ENCODE measurements around the gene GPR135.

Gene GPR135

DNA sequence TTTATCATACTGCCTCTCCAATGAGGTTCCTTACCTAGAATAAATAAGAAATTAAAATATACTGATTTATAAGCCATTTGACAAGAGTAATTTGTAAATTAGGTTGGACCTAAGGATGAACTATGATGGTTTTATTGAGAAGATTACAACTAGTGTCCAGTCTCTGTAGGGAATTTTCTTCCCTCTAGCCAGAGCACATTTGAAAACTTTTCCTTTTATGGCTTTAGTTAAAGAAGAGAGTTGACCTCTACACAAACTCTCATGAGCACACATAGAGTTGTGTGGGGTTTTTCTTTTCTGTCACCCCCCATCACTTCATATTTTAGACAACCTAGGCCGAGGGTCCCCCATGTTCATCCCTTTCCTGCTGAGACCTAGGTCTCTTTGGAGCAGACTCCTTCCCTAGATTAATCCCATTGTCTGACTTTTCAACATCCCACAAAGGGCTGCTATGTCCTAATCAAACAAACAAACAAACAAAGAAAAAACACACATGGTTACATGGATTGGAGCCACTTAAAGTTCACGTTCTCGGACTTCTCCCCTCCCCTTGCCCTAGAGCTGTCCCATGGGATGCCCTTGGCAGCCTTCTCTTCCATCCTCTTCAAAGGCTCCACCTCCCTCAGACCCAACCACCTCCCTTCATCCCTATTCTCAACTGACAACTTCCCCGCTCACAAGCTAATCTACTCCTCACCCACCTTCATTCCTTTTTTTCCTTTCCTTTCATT is 40.7 kb downstream of the GPR135 start:
- no peak for DNase-seq (ENCODE audit: low read depth)

DNA sequence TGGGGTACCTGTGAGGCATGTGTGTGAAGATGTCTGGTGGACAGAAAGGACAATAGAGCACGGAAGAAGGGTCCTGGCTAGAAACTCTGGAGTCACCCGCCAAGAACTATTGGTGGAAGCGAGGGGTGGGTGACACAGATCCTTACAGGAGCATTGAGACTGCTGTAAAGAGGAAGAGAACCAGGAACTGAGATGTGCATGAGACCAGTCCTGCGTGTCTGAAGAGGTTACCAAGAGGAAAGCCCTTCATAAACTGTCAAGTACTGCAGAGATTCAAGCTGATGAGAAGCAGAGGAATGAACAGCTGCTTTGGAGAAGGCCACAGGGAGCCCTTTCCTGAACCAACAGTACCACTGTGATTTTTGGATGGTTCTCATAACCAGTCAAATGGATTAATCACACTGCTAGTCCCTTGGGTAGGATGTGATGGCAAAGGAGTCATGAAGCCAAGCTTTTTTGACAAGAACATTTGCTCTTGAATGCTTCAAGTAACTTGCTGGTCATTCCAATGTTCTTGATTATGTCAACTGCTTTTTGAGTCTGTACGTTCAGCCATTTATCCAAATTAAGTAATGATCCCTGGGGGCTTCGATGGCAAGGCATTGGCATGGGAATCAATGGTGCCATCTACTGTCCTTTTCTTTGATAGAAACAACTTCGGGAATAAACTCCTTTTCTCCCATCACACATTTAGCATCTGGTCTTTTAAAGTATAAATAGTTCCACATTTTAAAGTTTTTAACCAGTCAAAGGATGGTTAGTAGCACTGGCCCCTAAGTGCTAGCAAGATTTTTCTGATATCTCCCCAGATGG is 42.9 kb downstream of the GPR135 start:
- DNase-seq (ENCODE audit: low read depth) = no peak

DNA sequence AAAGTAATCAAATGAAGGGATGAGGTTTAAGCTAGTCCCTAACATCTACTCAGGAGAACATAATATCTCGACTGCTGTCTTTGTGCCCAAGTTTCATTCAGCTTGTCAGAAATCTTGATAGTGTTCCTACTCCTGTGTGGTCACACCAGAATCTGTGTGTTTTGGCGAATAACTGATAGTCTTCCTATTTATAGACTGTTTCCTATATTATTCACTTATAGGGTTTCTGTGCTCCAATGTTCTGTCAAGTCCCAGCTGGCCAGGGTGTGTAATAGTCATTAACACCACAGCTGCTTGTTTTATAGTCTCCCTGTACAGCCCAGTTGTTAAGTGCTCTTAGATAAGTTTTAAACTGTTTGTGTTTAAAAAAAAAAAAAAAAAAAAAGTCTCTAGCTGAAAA is 45.9 kb downstream of the GPR135 start:
- no peak for DNase-seq (ENCODE audit: low read depth)

DNA sequence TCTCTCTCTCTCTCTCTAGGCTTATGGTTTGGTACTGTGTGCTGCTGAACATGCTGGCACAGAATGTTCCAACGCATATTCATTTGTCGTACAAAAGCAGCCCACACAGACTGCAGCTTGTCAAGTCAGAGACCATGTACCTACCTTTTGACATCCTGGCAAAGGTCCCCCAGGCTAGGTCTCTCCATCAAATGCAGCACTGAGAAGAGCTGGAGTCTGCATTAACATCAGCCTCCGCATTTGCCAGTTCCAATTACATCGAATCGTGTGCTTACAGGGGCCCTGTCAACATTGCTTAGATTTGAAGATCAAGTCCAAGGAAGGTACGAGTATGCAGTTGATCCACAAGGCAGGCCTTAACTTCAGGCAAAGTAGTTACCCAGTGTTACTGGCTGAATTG is 47.9 kb downstream of the GPR135 start:
- no peak for DNase-seq (ENCODE audit: low read depth)

DNA sequence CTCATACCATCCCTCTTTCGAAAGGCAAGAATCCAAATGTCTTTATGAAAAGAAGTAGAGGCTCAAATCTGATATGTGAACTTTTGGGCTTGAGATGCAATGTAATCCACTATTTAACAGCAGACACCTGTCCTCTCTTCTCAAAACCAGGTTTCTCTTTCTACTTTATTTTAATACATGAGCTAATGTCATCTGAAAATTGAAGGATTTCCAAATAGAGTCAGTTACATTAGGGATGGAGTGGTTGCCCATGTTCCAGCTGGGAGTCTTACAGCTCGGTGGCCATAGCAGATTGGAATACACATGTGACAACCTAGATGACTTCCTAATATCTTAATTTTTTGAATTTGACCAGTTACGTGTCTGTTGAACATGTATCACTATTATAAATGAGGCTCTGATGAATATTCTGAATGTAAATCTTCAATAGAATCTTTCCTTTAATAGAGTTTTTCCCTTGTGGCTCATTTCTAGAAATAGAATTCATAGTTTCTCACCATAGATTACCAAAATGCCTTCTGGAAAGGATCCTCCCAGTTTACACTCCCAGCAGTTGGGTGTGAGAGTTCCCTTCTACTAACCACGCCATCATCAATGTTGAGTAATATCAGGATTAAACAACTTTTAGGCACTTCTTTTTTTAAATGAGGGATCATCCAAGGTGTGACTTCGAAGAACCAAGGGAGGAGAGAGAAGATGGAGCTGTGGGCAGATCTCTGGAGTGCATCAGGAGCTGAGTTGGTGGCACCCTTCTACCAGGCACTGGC is 49.2 kb downstream of the GPR135 start:
- no peak for DNase-seq (ENCODE audit: low read depth)
